Stomach (tissue), 4 donors: Measurements from ENCODE around the gene PCDHGA1.

Experiments used
- CTCF ChIP-seq, 7 experiments: fragments of 450-650 bp in 4 of 7; fragments of 200-600 bp in 3 of 7; sonication (generic) in 3 of 7; IDR thresholded peaks; one replicate each; pipeline ENCODE4 v1.5.1; 2016 to 2019; ENCODE audit warnings: antibody characterized with exemption in 7 of 7, control low read depth in 2 of 7, mild to moderate bottlenecking in 1 of 7
- EP300 ChIP-seq: sonication (generic); formaldehyde crosslinking; IDR thresholded peaks from one replicate; pipeline ENCODE4 v1.6.1; 2017; ENCODE audit warnings: antibody characterized with exemption
- POLR2A ChIP-seq, 4 donors: fragments of 450-650 bp; IDR thresholded peaks; one replicate each; pipeline ENCODE4 v1.6.1; 2016; ENCODE audit warnings: antibody characterized with exemption in 4 of 4, control low read depth in 2 of 4, mild to moderate bottlenecking in 1 of 4, moderate library complexity in 1 of 4
- POLR2AphosphoS5 ChIP-seq, 3 donors: sonication (generic); formaldehyde crosslinking; IDR thresholded peaks; one replicate each; pipeline ENCODE4 v1.6.1; 2016; ENCODE audit warnings: antibody characterized with exemption in 3 of 3

GRCh38 chr5:141495453-141495811, 165.1 kb downstream of the PCDHGA1 start:
- no peak for TF ChIP-seq CTCF (IDR thresholded peaks at IDR 0.05)
- TF ChIP-seq POLR2A (IDR thresholded peaks at IDR 0.05) = no peak
- no peak for TF ChIP-seq POLR2AphosphoS5 (IDR thresholded peaks at IDR 0.05)
- TF ChIP-seq EP300 = no peak
